ENCODE measurements around the gene RASSF1. TPM values are rescaled to one million over a fixed set of nuclear protein-coding genes. Genes with fewer than 3 reads are reported as not detected.

Gene RASSF1
- total RNA-seq, 1 donor from 2014 or later, result 11.4 TPM

DNA sequence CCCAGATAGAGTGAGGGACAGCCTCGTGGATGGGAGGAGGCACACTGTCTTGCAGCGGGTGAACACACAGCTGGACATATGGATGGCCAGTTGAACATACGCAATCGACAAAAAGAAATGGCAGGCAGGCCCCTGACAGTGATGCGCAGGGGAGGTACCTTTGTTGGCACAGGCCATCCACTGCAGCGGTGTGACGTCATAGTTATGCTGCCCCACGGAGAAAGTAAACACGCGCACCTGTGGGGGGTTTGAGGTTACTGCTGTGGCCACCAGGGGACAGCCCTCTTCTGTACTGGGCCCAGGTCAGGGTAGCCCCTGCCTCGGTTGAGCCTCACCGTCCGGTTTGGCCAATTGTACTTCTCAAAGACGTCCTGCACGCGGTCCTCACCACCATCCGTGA lies 38.1 kb upstream of the RASSF1 start:
- H3K4me3 ChIP-seq, result no peak overlapping the region
- H3K36me3 ChIP-seq, result no peaks in the 10 kb centered on the region
- no peak for DNase-seq
- intact Hi-C loops (cut with micrococcal nuclease), result no loop called here
- no peaks in the 10 kb centered on the region for H3K4me1 ChIP-seq
- H3K9me3 ChIP-seq (replicated peaks), result no peaks in the 10 kb centered on the region
- no peaks in the 10 kb centered on the region for H3K27me3 ChIP-seq (ENCODE audit: low read depth)
- TF ChIP-seq, protein P1, sequence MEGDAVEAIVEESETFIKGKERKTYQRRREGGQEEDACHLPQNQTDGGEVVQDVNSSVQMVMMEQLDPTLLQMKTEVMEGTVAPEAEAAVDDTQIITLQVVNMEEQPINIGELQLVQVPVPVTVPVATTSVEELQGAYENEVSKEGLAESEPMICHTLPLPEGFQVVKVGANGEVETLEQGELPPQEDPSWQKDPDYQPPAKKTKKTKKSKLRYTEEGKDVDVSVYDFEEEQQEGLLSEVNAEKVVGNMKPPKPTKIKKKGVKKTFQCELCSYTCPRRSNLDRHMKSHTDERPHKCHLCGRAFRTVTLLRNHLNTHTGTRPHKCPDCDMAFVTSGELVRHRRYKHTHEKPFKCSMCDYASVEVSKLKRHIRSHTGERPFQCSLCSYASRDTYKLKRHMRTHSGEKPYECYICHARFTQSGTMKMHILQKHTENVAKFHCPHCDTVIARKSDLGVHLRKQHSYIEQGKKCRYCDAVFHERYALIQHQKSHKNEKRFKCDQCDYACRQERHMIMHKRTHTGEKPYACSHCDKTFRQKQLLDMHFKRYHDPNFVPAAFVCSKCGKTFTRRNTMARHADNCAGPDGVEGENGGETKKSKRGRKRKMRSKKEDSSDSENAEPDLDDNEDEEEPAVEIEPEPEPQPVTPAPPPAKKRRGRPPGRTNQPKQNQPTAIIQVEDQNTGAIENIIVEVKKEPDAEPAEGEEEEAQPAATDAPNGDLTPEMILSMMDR (IDR thresholded peaks at IDR 0.05; ENCODE audit: borderline replicate concordance), result no peak
- H3K27ac ChIP-seq (replicated peaks), result no peak overlapping the region

DNA sequence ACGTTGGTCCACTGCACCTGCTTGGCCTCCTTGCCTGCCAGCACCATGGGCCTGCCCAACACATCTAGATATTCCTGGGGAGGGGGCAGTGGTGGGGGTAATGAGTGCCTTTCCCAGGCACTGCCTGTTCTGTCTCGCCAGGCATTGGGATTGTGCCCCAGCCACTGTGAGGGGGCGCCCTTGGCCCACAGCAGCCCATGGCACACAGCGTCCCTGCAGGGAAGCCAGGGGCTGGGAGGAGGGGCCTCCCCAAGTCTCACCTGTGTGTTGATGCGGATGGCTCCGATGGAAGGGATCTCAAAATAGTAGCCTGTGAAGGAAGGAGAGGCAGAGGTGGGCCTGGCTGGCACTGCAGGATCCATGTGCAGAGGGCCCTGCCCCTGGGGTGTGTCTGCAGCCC lies 37.4 kb upstream of the RASSF1 start:
- no peak for DNase-seq

DNA sequence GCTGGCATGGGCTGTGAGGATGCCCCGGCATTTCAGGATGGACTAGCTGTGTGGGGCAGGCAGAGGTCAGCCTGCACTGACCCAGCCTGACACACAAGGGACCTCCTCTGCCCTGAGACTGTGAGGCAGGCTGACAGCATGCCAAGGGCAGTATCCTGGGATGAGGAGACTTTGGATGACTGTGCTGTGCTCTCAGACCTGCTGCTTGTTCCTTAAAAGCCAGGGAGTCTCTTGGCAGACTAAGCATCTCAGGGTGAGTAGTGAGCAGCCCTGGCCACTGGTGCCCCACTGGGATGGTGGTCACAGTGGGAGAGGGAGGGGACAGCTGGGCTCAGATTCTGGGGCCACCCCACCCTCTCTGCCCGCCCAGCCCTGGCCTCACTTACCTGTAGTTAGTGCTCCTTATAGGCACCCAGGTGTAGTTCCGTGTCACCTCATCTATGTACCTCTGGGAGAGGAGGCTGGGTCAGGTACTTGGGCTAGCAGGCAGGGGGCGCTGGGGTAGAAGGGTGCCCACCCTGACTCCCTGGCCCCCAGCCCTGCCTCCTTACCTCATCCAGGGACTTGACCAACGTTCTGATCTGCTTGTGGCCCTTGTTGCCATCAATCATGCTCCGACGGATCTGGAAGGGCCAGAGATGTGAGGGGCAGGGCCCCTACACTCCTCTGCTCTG lies 34.8 kb upstream of the RASSF1 start:
- Histone ChIP-seq H3K36me3 (no peaks in the 10 kb centered on the region), H3K27ac (replicated peaks) (no peak overlapping the region), H3K4me3 (no peak overlapping the region), H3K27me3 (ENCODE audit: low read depth) (peaks cover 4% of the 10 kb centered on the region), H3K9me3 (replicated peaks) (no peaks in the 10 kb centered on the region), H3K4me1 (no peaks in the 10 kb centered on the region)
- no peak for DNase-seq
- intact Hi-C loops (cut with micrococcal nuclease), result no loop called here
- TF ChIP-seq, protein P1 (IDR thresholded peaks at IDR 0.05; ENCODE audit: borderline replicate concordance), result no peak

More for the DNA sequence above, 37.4 kb upstream of the RASSF1 start:
- intact Hi-C loops (cut with micrococcal nuclease), result no loop called here
- TF ChIP-seq, protein P1 (IDR thresholded peaks at IDR 0.05; ENCODE audit: borderline replicate concordance), result no peak
- H3K27me3 ChIP-seq (ENCODE audit: low read depth), result no peaks in the 10 kb centered on the region
- no peaks in the 10 kb centered on the region for H3K36me3 ChIP-seq
- no peaks in the 10 kb centered on the region for H3K9me3 ChIP-seq (replicated peaks)
- H3K4me1 ChIP-seq, result no peaks in the 10 kb centered on the region
- no peak overlapping the region for H3K27ac ChIP-seq (replicated peaks)
- H3K4me3 ChIP-seq, result no peak overlapping the region

DNA sequence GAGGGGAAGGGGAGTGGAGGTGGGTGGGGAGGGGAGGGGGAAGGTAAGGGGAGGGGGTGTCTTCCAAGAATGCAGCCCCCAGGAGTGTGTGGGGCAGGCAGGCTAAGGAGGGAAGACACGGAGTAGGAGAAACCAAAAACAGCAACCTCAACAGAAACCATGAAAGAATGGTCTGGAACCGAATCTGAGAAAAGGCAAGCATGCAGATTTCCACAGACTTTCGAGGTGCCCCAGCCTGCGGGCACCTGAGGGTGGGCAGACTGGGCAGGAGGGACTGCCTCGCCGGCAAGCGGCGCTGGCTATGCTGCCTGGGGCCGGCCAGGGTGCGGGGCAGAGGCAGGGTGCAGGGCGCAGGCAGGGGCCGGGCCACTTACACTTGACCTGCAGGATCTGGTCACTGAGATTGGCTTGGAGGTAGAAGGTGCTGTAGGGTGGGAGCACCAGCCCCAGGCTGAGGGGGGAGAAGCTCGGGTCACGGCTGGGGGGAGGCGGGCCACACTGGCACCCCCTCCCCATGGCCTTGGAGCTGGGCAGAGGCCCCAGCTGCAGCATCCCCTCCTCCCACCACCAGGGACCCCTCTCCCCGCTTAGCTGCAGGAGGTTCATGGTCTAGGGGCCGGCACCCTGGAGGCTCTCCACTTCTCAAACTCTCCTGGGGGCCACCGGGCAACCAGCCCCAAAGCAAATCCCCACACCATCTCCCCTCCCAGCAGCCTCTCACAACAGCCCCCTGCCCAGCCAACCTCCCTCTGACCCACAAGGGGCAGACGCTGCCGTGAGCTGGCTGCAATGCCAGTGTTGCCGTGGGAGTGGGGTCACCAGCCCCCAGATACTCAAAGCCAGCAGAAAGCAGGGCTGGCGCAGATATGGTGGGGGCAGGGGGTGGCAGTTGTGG lies 34.0 kb upstream of the RASSF1 start:
- no peaks in the 10 kb centered on the region for H3K4me1 ChIP-seq
- H3K9me3 ChIP-seq (replicated peaks), result no peaks in the 10 kb centered on the region
- no peak overlapping the region for H3K27ac ChIP-seq (replicated peaks)
- peaks cover 4% of the 10 kb centered on the region for H3K27me3 ChIP-seq (ENCODE audit: low read depth)
- DNase-seq, result no peak
- TF ChIP-seq, protein P1 (IDR thresholded peaks at IDR 0.05; ENCODE audit: borderline replicate concordance), result no peak
- intact Hi-C loops (cut with micrococcal nuclease), result no loop called here
- no peak overlapping the region for H3K4me3 ChIP-seq
- no peaks in the 10 kb centered on the region for H3K36me3 ChIP-seq

DNA sequence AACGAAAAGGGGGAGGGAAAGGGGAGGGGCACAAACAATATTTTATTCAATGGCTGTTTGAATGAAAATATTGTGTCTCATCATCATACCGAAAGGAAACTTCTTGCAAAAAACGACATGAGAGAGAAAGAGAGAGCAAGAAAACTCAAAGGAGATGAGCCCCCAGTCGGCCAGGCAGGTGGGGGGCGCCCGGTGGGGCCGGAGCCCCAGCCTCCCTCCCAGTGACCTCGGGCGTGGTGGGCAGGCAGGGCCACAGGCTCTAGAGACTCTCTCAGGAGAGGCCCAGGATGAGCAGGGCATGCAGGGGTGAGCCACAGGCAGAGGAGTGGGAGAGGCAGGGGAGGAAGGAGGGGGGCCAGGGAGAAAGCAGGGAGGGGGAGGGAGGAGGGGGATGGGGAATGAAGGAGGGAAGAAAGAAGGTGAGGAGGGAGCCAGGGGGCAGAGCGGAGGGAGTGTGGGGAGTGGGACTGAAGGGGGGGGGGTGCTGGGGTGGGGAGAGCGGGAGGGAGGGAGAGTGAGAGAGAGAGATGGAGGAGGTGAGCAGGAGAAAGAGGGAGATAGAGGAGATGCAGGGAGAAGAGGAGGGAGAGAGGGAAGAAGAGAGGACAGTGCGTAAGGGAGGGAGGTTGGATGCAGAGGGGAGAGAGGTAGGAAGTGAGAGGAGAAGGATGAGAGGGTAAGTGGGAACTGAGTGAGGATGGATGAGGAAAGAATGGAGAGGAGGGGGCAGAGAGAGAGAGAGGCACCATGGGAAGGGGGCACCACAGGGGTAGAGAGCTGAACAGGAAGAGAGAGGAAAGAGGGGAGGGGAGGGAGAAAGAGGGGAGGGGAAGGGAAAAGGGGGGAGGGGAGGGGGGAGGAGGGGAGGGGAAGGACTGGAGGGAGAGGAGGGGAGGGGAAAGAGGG lies 32.8 kb upstream of the RASSF1 start:
- no peak for DNase-seq
- Histone ChIP-seq H3K4me3 (no peak overlapping the region), H3K27ac (replicated peaks) (no peak overlapping the region), H3K4me1 (no peaks in the 10 kb centered on the region), H3K27me3 (ENCODE audit: low read depth) (peaks cover 4% of the 10 kb centered on the region), H3K9me3 (replicated peaks) (no peaks in the 10 kb centered on the region), H3K36me3 (no peaks in the 10 kb centered on the region)
- TF ChIP-seq, protein P1 (IDR thresholded peaks at IDR 0.05; ENCODE audit: borderline replicate concordance), result no peak
- intact Hi-C loops (cut with micrococcal nuclease), result no loop called here
